Mesenchymal stem cell (in vitro differentiated cells and primary cell): ENCODE measurements around the gene MXI1.

ENCODE experiments used
- DNase-seq: peaks from one replicate; pipeline ENCODE4 v3.0.0-alpha.2; 2013
- H2AFZ ChIP-seq: one replicate; pipeline ENCODE4 v1.6.1; 2013; ENCODE audit warnings: low read depth, mild to moderate bottlenecking, control low read depth, inconsistent platforms, low read length, moderate library complexity
- H2AK5ac ChIP-seq: 2 replicates; pipeline ENCODE4 v1.6.1; 2013; ENCODE audit warnings: low read length, moderate library complexity, mild to moderate bottlenecking, inconsistent platforms; ENCODE audit not compliant: severe bottlenecking
- H2BK120ac ChIP-seq: one replicate; pipeline ENCODE4 v1.6.1; 2013; ENCODE audit warnings: low read depth, mild to moderate bottlenecking, inconsistent platforms, low read length, moderate library complexity
- H2BK12ac ChIP-seq, 2 experiments: one replicate each; pipeline ENCODE4 v1.6.1; 2013; ENCODE audit warnings: inconsistent platforms in 2 of 2, low read length in 2 of 2, mild to moderate bottlenecking in 2 of 2, moderate library complexity in 2 of 2, control low read depth in 1 of 2
- H2BK15ac ChIP-seq: one replicate; pipeline ENCODE4 v1.6.1; 2013; ENCODE audit warnings: mild to moderate bottlenecking, low read depth, inconsistent platforms; ENCODE audit not compliant: poor library complexity, severe bottlenecking
- H2BK5ac ChIP-seq: 2 replicates; pipeline ENCODE4 v1.6.1; 2013; ENCODE audit warnings: low read depth, mild to moderate bottlenecking, low read length, control low read depth, inconsistent platforms; ENCODE audit not compliant: poor library complexity, severe bottlenecking
- H3K14ac ChIP-seq, 2 experiments: one replicate each; pipeline ENCODE4 v1.6.1; 2013; ENCODE audit warnings: inconsistent platforms in 2 of 2, low read length in 2 of 2, control low read depth in 1 of 2, mild to moderate bottlenecking in 1 of 2, moderate library complexity in 1 of 2
- H3K18ac ChIP-seq, 2 experiments: one replicate each; pipeline ENCODE4 v1.6.1; 2013; ENCODE audit warnings: inconsistent platforms in 2 of 2, low read length in 2 of 2, control low read depth in 1 of 2, low read depth in 1 of 2, mild to moderate bottlenecking in 1 of 2
- H3K23ac ChIP-seq, 2 experiments: one replicate each; pipeline ENCODE4 v1.6.1; 2013; ENCODE audit warnings: inconsistent platforms in 2 of 2, low read length in 2 of 2, mild to moderate bottlenecking in 2 of 2, moderate library complexity in 2 of 2, control low read depth in 1 of 2
- H3K27ac ChIP-seq: 2 replicates; pipeline ENCODE4 v1.5.1; 2013; ENCODE audit warnings: mild to moderate bottlenecking, moderate library complexity, low read length, control low read depth, inconsistent platforms; ENCODE audit not compliant: poor library complexity, severe bottlenecking
- H3K27me3 ChIP-seq, 2 experiments: 2 replicates each; pipeline versions ENCODE4 v1.6.1 to v1.7.0; 2013; ENCODE audit warnings: low read length in 2 of 2, mild to moderate bottlenecking in 2 of 2, moderate library complexity in 2 of 2, control low read depth in 1 of 2, inconsistent platforms in 1 of 2; ENCODE audit not compliant: control insufficient read depth in 1 of 2, insufficient read depth in 1 of 2
- H3K36me3 ChIP-seq, 2 experiments: 2 replicates each; pipeline versions ENCODE4 v1.6.1 to v1.7.0; 2013; ENCODE audit warnings: low read length in 2 of 2, control low read depth in 1 of 2, inconsistent platforms in 1 of 2, low read depth in 1 of 2, mild to moderate bottlenecking in 1 of 2; ENCODE audit not compliant: insufficient read depth in 2 of 2, control insufficient read depth in 1 of 2
- H3K4ac ChIP-seq, 2 experiments: one replicate each; pipeline ENCODE4 v1.6.1; 2013; ENCODE audit warnings: inconsistent platforms in 2 of 2, low read length in 2 of 2, mild to moderate bottlenecking in 2 of 2, moderate library complexity in 2 of 2, control low read depth in 1 of 2, low read depth in 1 of 2
- H3K4me1 ChIP-seq: 2 replicates; pipeline ENCODE4 v1.6.1; 2013; ENCODE audit warnings: low read depth, low read length, control low read depth; ENCODE audit not compliant: control insufficient read depth, insufficient read depth
- H3K4me2 ChIP-seq: 2 replicates; pipeline ENCODE4 v1.6.1; 2013; ENCODE audit warnings: low read length, mild to moderate bottlenecking, inconsistent platforms; ENCODE audit not compliant: poor library complexity, severe bottlenecking
- H3K4me3 ChIP-seq, 2 experiments: 2 replicates each; pipeline versions ENCODE4 v1.5.1 to v1.7.0; 2013; ENCODE audit warnings: low read length in 2 of 2, mild to moderate bottlenecking in 2 of 2, control low read depth in 1 of 2, low read depth in 1 of 2; ENCODE audit not compliant: insufficient read depth in 1 of 2
- H3K79me1 ChIP-seq: replicated peaks from 2 replicates; pipeline ENCODE4 v1.6.1; 2013; ENCODE audit warnings: mild to moderate bottlenecking, control low read depth, low read length, inconsistent platforms; ENCODE audit not compliant: poor library complexity, severe bottlenecking
- H3K9ac ChIP-seq: 2 replicates; pipeline ENCODE4 v1.7.0; 2013; ENCODE audit warnings: mild to moderate bottlenecking, low read length, moderate library complexity
- H3K9me3 ChIP-seq: 2 replicates; pipeline ENCODE4 v1.7.0; 2013; ENCODE audit warnings: mild to moderate bottlenecking, low read length; ENCODE audit not compliant: control insufficient read depth
- H4K8ac ChIP-seq: one replicate; pipeline ENCODE4 v1.6.1; 2013; ENCODE audit warnings: inconsistent platforms, mild to moderate bottlenecking, low read length, moderate library complexity
- H4K91ac ChIP-seq: one replicate; pipeline ENCODE4 v1.6.1; 2013; ENCODE audit warnings: mild to moderate bottlenecking, low read length, inconsistent platforms
- WGBS: methylation state at CpG from one replicate; pipeline ENCODE4 v1.1.7; 2013; ENCODE audit warnings: mixed read lengths; 5-methylcytosine and 5-hydroxymethylcytosine counted together

The MXI1 gene

GRCh38 chr10:110205051-110205675, 2.2 kb upstream of the MXI1 start:
- no peaks in the 10 kb centered on the region for H3K36me3 ChIP-seq
- H3K4me1 ChIP-seq: peaks cover 3% of the 10 kb centered on the region
- H2BK12ac ChIP-seq: no peak overlapping the region
- H3K79me1 ChIP-seq: no peaks in the 10 kb centered on the region
- no peak overlapping the region for H2BK120ac ChIP-seq
- DNase-seq: no peak
- H3K9ac ChIP-seq: no peak overlapping the region
- no peak overlapping the region for H2AFZ ChIP-seq
- no peak overlapping the region for H2BK15ac ChIP-seq
- H2AK5ac ChIP-seq: no peak overlapping the region
- H3K9me3 ChIP-seq: no peaks in the 10 kb centered on the region
- H3K4me3 ChIP-seq: no peak overlapping the region
- H3K27ac ChIP-seq: no peak overlapping the region
- H3K18ac ChIP-seq: no peak overlapping the region
- no peak overlapping the region for H2BK5ac ChIP-seq
- H3K14ac ChIP-seq: no peak overlapping the region
- WGBS: 88% methylated on average over 10 of the region's 12 CpGs
- no peak overlapping the region for H3K4me2 ChIP-seq
- H3K4ac ChIP-seq: no peak overlapping the region
- H4K8ac ChIP-seq: no peak overlapping the region
- H4K91ac ChIP-seq: no peak overlapping the region
- peaks cover 12 to 16% of the 10 kb centered on the region in 2 experiments for H3K27me3 ChIP-seq
- no peak overlapping the region for H3K23ac ChIP-seq

DNA sequence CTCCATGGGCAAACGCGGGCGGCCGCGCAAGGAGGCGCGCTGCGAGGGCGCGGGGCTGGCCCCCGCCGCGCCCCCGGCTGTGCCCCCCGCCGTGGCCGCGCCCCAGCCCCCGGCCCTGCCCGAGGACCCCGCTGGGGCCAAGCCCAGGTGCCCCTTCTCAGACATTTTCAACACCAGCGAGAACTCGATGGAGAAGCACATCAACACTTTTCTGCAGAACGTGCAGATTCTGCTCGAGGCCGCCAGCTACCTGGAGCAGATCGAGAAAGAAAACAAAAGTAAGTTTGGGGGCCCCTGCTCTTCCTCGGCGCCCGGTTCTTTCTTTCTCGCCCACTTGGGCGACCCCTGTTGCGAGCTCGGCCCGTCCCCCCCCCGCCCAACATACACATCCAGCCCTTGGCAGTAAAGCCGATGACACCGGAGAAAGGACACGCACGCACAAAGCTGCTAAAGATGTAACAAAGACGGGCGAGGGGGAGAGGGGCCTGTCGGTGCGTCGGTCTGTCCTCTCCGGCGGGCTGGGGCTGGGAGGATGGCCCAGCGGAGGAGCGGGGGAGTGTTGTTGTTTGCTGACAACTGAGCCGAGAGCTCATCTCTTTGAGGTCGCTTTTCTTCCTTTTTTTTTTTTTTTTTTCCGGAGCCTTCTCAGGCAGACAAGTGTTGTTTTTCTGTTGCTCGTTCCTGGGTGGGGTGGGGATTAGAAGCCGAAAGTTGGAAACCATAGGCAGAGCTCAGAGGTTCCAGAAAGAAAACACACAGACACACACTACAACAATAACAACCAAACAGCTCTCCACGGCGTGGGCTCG, 604 bp downstream of the MXI1 start:
- Histone ChIP-seq H3K79me1 (peaks cover 8% of the 10 kb centered on the region), H2BK12ac (peak overlapping the region in 1 of 2 experiments; percentile 15), H4K91ac (no peak overlapping the region), H2BK5ac (no peak overlapping the region), H3K4me2 (peak overlapping the region; percentile 97), H3K27me3 (peaks cover 12 to 16% of the 10 kb centered on the region in 2 experiments), H4K8ac (peak overlapping the region; percentile 4), H2BK15ac (no peak overlapping the region), H2AK5ac (no peak overlapping the region), H3K14ac (no peak overlapping the region), H2AFZ (peak overlapping the region; percentile 86), H3K27ac (peak overlapping the region; percentile 40), H2BK120ac (no peak overlapping the region), H3K4ac (peak overlapping the region in 1 of 2 experiments; percentile 43), H3K4me1 (peaks cover 7% of the 10 kb centered on the region), H3K23ac (peak overlapping the region in 1 of 2 experiments; percentile 49), H3K9ac (peak overlapping the region; percentile 61), H3K36me3 (no peaks in the 10 kb centered on the region), H3K18ac (peak overlapping the region in 1 of 2 experiments; percentile 88), H3K4me3 (peak overlapping the region; percentile 77 to 95), H3K9me3 (no peaks in the 10 kb centered on the region)
- peak; percentile 62 for DNase-seq
- WGBS: under 1% methylated on average over 42 of the region's 57 CpGs

- Histone ChIP-seq H3K9ac (peak overlapping the region; percentile 89), H3K9me3 (no peaks in the 10 kb centered on the region), H4K91ac (no peak overlapping the region), H3K79me1 (peaks cover 12% of the 10 kb centered on the region), H3K4ac (peak overlapping the region in 1 of 2 experiments; percentile 35), H2AFZ (peak overlapping the region; percentile 67), H2AK5ac (no peak overlapping the region), H3K14ac (no peak overlapping the region), H4K8ac (peak overlapping the region; percentile 4), H3K36me3 (no peaks in the 10 kb centered on the region), H3K23ac (no peak overlapping the region), H3K27ac (peak overlapping the region; percentile 40), H2BK15ac (no peak overlapping the region), H3K27me3 (peaks cover 8 to 12% of the 10 kb centered on the region in 2 experiments), H2BK5ac (no peak overlapping the region), H3K4me3 (peak overlapping the region; percentile 66 to 95), H2BK120ac (no peak overlapping the region), H3K4me1 (peaks cover 7% of the 10 kb centered on the region), H3K18ac (peak overlapping the region in 1 of 2 experiments; percentile 88), H2BK12ac (peak overlapping the region in 1 of 2 experiments; percentile 65), H3K4me2 (peak overlapping the region; percentile 97)
- peak; percentile 67 for DNase-seq
- WGBS: 0% methylated on average over 28 of the region's 44 CpGs
These were observed 1.4 kb downstream of the MXI1 start for GRCh38 chr10:110208614-110209453.
